SKM-1 treated with dmso at 0.1 percent for 144 hours (cell line): Measurements from ENCODE around the gene TACR2.
A peak's percentile ranks its signal among the peaks of the same experiment; 100 is the strongest.

Source experiments
- DNase-seq: peaks from one replicate; lab custom pipeline; 2025; ENCODE audit not compliant: unreplicated experiment; lab: John Stamatoyannopoulos, UW

Gene TACR2

GRCh38 chr10:69376662-69377061, 40.1 kb downstream of the TACR2 start:
- DNase-seq: no peak

DNA sequence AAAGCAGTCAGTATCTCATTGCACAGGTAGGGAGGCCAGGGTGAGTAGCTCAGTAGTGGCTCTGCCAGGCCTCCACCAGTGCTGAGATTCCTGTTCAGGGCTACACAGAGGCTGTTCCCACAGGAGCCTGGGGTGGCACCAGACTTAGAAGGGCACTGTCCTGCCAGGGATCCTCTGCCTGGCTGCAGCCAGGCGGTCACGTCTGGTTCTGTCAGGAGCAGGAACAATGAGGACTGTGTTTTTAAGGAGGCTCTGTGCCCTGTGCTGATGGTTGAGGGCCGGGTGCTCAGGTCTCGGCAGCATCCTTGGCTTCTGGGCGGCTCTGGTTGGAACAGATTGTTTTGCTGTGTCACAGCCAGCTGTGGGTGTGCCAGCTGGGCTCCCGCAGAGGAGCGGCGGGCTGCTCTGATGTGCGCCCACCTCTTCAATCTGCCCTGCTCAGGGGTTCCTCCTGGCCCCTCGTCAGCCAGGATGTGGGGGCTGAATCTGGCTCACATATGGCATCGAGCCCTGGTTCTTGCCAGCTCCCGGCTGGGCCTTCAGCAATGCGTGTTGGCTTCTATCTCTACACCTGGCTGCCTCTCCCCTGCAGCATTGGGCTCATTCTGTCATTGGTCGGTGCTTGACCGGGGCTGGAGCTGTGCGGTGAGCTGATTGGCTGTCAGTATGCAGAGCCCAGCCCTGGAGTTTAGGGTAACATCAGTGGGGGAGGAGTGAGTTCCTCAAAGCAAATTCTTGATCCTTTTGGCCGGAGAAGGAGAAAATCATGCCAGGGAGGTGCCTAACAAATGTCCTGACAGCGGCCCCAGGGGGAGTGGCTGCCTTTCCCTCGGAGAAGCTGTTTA, 41.2 kb downstream of the TACR2 start:
- no peak for DNase-seq

DNA sequence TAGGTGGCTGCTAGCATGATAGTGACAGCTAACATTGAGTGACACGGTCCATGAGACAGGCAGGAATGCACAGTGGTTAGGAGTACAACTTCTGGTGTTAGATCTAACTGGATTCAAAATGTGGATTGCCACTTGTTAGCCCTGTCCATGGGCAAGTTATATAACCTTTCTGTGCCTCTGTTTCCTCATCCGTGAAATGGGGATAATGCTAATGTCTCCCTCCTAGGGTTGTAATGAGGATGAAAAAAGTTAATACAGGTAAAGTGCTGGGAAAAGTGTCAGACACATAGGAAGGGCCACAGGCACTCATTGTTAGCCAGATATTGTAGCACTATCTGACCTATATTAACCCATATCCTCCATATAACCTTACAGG, 41.8 kb downstream of the TACR2 start:
- DNase-seq: no peak

- no peak for DNase-seq
Measured at GRCh38 chr10:69374242-69374641, 42.5 kb downstream of the TACR2 start.

DNA sequence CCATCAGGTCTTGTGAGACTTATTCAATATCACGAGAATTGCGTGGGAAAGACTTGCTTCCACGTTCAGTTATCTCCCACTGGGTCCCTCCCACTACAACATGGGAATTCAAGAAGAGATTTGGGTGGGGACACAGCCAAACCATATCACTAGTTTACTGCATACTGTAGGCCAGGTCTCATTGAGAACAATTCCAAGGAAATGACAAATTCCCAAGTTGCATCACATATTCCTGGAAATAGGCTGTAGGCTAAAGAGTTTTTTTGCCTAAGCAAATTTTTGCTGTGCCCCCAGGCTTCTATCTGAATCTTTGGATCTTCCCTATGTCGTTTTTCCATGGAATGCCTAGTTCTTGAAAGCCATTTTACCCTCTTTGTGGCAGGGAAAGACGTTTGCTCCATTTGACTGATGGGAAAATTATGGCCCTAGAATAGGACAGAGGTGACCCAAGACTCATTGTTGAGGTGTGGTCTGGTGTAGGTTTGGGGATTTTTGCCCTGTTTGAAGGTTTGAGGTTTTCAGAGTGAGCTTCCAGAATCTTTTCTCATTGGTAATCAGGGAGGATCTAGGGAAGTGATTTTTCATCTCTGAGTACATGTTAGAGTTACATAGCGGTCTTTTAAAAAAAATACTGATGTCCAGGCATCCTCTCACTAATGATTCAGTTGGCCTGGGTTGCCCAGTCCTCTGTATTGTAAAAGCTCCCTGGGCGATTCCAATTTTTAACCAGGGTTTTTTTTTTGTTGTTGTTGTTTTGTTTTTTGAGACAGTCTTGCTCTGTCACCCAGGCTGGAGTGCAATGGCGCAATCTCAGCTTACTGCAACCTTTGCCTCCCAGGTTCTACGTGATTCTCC, 44.4 kb downstream of the TACR2 start:
- no peak for DNase-seq

- DNase-seq: no peak
Measured at GRCh38 chr10:69367469-69367868, 49.2 kb downstream of the TACR2 start.

GRCh38 chr10:69366738-69367137, 50.0 kb downstream of the TACR2 start:
- no peak for DNase-seq

GRCh38 chr10:69364232-69364940, 52.3 kb downstream of the TACR2 start:
- DNase-seq: no peak

GRCh38 chr10:69363666-69364065, 53.1 kb downstream of the TACR2 start:
- no peak for DNase-seq

DNA sequence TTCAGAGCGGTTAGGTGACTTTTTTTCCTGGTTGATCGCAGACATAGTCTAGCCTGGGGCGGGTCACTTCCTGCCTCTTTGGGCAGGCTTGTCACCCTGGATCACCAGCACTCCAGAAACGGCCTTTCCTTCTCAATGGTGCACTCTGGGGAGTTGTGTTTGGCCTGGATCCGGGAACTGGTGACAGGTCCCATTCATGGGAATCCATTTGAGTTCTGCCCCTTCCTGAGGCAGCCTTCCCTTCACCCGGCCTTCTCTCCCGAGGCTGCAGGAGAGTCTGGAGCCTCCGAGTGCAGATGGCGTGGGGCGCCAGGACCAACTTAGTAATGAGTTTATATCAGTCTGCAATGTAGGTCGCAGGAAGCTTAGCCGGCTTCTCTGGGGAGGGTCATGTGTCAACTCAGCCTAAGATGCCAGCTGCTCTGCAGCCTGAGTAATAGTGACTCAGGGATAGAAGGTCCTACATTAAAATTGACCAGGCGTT, 54.2 kb downstream of the TACR2 start:
- no peak for DNase-seq

GRCh38 chr10:69361303-69361614, 55.5 kb downstream of the TACR2 start:
- no peak for DNase-seq

DNA sequence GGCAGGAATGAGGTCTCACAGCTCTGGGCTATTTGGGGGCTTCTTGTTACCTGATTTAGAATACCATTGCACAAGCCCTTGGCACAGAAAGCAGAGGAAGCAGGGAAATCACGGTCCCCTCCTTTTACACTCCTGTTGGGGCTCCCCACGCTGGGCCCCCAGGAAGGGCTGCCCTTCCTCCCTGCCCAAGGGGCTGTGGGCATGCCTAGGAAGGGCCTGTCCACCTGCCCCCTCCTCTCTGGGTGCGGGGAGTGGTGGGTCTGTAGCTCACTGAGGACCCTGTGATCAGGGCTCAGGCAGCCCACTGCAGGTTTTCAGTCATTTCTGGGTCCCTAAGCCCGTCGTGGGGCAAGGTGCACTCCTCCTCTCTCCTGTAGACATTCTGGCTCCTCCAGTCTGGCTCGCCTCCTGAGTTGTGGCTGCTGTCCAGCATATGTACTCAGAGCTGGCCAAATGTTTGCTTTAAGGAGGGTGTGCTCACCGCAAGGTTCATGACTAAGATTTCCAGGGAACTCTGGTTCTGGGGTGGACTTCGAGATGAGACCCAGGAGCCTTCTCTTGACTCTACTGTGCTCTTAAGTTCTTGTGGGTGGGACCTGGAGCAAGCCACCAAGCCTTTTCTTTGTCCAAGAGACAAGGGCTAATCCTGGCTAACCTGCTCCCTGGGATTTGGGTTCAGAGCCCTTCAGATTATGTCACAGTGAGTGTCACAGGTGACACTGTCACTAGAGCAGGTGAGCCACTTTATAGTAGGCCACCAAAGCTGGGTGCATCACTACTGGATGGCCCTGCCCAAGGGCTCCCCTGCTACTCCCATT, 56.0 kb downstream of the TACR2 start:
- DNase-seq: no peak

DNA sequence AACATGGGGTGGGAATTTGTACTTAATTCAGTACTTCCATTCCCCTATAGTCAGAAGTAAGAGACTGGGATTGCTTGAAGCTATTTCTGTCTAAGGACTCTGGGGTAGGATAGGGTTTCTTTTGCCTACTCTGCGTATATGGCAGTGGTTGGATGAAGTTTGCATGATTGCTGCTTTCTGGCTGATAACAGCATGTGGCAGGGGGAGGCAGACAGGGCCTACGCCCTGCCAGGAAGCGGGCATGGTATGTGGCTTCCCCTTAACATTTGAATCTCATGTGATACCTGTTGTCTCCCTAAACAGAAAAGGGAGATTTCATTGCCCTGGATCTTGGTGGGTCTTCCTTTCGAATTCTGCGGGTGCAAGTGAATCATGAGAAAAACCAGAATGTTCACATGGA, 57.1 kb downstream of the TACR2 start:
- DNase-seq: no peak

- peak; percentile 67 for DNase-seq
Measured at GRCh38 chr10:69359148-69359547, 57.6 kb downstream of the TACR2 start.

- DNase-seq: no peak
Measured at GRCh38 chr10:69358148-69358795, 58.4 kb downstream of the TACR2 start.

- no peak for DNase-seq
Measured at GRCh38 chr10:69356187-69356586, 60.5 kb downstream of the TACR2 start.

DNA sequence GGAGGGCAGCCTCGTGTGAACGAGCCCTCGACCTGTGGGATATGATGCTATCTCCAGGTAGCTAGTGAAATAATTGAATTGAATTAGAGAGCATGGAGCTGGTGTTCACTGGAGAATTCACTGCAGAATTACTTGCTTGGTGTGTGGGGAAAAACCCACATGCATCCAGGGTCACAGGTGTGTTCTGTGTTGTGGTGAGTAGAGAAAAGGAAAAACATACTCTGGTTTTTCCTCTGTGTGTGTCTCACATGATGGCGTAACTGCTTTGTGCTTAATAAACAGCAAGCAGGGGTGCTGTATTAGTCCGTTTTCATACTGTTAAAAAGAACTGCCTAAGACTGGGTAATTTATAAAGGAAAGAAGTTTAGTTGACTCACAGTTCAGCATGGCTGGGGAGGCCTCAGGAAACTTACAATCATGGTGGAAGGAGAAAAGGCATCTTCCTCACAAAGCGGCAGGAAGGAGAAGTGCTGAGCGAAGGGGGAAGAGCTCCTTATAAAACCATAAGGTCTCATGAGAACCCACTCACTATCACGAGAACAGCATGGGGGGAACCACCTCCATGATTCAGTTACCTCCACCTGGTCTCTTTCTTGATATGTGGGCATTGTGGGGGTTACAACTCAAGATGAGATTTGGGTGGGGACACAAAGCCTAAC, 62.6 kb downstream of the TACR2 start:
- DNase-seq: no peak
